Measurements from ENCODE around the gene NADK2. TPM values are rescaled to one million over a fixed set of nuclear protein-coding genes. Genes with fewer than 3 reads are reported as not detected.

The NADK2 gene
- total RNA-seq, 1 experiment from 2014 or later, result 12.2 TPM

DNA sequence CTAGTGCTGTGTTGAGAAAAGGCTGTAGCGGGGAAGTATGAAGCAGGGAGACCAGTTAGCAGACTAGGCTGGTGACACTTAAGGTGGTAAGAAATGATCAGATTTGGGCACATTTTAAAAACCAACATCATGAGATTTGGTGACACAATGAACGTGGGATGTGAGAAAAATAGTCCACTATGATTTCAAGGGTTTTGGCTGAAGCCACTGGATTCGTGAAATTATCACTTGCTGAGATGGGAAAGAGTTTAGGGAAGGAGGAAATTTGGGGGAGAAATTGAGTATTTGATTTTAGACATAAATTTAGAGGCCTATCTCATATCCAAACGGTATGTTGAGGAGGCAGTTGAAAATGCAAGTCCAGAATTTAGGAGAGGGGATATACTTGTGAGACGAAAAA lies 66.7 kb downstream of the NADK2 start:
- Histone ChIP-seq H3K4ac (ENCODE audit: low read depth, low read length) (no peak overlapping the region), H3K23ac (ENCODE audit: insufficient read length, low read depth, low read length) (no peak overlapping the region), H3K23me2 (ENCODE audit: insufficient read length, low read depth, low read length, poor library complexity, severe bottlenecking) (no peaks in the 10 kb centered on the region), H3K9me3 (ENCODE audit: control insufficient read depth, low read depth, low read length) (no peaks in the 10 kb centered on the region), H2BK20ac (ENCODE audit: low read depth, low read length, poor library complexity, severe bottlenecking) (no peak overlapping the region), H3K79me2 (ENCODE audit: insufficient read depth, low read length) (no peaks in the 10 kb centered on the region), H3K79me1 (ENCODE audit: insufficient read depth, low read depth, low read length, poor library complexity, severe bottlenecking) (no peaks in the 10 kb centered on the region), H3K27me3 (ENCODE audit: insufficient read depth, low read length) (no peaks in the 10 kb centered on the region), H3K14ac (ENCODE audit: insufficient read depth, low read length) (no peak overlapping the region), H4K5ac (ENCODE audit: insufficient read length, low read depth, low read length) (no peak overlapping the region), H4K8ac (replicated peaks; ENCODE audit: insufficient read length, low read depth, low read length) (no peak overlapping the region), H2BK120ac (ENCODE audit: low read depth, low read length, poor library complexity, severe bottlenecking) (no peak overlapping the region), H2BK15ac (ENCODE audit: low read depth, low read length) (no peak overlapping the region), H3K27ac (ENCODE audit: insufficient read length, low read depth, low read length) (no peak overlapping the region), H2BK12ac (ENCODE audit: insufficient read length, low read depth, low read length) (no peak overlapping the region), H3T11ph (ENCODE audit: low read length) (no peak overlapping the region), H2AK5ac (ENCODE audit: insufficient read length, low read length) (no peak overlapping the region), H3K9ac (ENCODE audit: extremely low read depth, insufficient read length, low read length) (no peak overlapping the region), H3K4me1 (ENCODE audit: insufficient read depth, low read length) (no peaks in the 10 kb centered on the region), H4K91ac (ENCODE audit: insufficient read length, low read depth, low read length) (no peak overlapping the region), H3K56ac (ENCODE audit: insufficient read length, low read depth, low read length) (no peak overlapping the region), H4K20me1 (ENCODE audit: control insufficient read depth, insufficient read depth, insufficient read length) (no peaks in the 10 kb centered on the region), H2AFZ (ENCODE audit: low read length) (no peak overlapping the region), H3K18ac (ENCODE audit: insufficient read length, low read depth, low read length) (no peak overlapping the region), H3K4me2 (ENCODE audit: insufficient read depth, insufficient read length, low read length) (no peak overlapping the region), H2BK5ac (ENCODE audit: insufficient read length, low read length) (no peak overlapping the region)
- H3K27ac Mint-ChIP-seq, result 0 out of 7 replicates have a peak overlapping the region, but pooled peaks of 1 of the 3 experiments have one; percentile 10
- H3K4me3 Mint-ChIP-seq, result no peak overlapping the region
- WGBS (ENCODE audit: extremely low coverage, insufficient read length, low lambda C conversion rate), result no CpG with 5 or more reads among the region's 5 CpGs
- TF ChIP-seq, protein P1, sequence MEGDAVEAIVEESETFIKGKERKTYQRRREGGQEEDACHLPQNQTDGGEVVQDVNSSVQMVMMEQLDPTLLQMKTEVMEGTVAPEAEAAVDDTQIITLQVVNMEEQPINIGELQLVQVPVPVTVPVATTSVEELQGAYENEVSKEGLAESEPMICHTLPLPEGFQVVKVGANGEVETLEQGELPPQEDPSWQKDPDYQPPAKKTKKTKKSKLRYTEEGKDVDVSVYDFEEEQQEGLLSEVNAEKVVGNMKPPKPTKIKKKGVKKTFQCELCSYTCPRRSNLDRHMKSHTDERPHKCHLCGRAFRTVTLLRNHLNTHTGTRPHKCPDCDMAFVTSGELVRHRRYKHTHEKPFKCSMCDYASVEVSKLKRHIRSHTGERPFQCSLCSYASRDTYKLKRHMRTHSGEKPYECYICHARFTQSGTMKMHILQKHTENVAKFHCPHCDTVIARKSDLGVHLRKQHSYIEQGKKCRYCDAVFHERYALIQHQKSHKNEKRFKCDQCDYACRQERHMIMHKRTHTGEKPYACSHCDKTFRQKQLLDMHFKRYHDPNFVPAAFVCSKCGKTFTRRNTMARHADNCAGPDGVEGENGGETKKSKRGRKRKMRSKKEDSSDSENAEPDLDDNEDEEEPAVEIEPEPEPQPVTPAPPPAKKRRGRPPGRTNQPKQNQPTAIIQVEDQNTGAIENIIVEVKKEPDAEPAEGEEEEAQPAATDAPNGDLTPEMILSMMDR (conservative IDR thresholded peaks at IDR 0.05), result no peak
- no peaks in the 10 kb centered on the region for H3K9me3 Mint-ChIP-seq
- peaks cover 21 to 89% (median 80%) of the 10 kb centered on the region in 3 experiments; a peak in 6 of 7 replicates for H3K36me3 Mint-ChIP-seq (ENCODE audit: insufficient read depth in 1 of 3, low read depth in 3 of 3)
- H3K4me1 Mint-ChIP-seq, result no peaks in the 10 kb centered on the region
- DNase-seq, result no peak
- no peaks in the 10 kb centered on the region for H3K27me3 Mint-ChIP-seq (ENCODE audit: low read depth)
